Effector CD4-positive, alpha-beta T cell (primary cell): ENCODE results near the gene CEP162.
"Not testable (repeated sequence)": the region's sequence is repeated elsewhere in the genome, so short reads cannot be mapped to it uniquely, and the experiment has no call there.

Experiments used
- DNase-seq: peaks from one replicate; pipeline ENCODE4 v3.0.0-alpha.2; 2020

CEP162 gene

GRCh38 chr6:84223608-84224007, 3.8 kb downstream of the CEP162 start:
- DNase-seq = not testable (repeated sequence)

- no peak for DNase-seq
Observed at GRCh38 chr6:84222426-84222825, 5.0 kb downstream of the CEP162 start.

- no peak for DNase-seq
Observed at GRCh38 chr6:84220809-84221409, 6.5 kb downstream of the CEP162 start.

- no peak for DNase-seq
Observed at GRCh38 chr6:84218091-84218490, 9.4 kb downstream of the CEP162 start.

- no peak for DNase-seq
Observed at GRCh38 chr6:84213217-84213616, 14.2 kb downstream of the CEP162 start.

- no peak for DNase-seq
Observed at GRCh38 chr6:84204011-84204410, 23.4 kb downstream of the CEP162 start.

GRCh38 chr6:84199987-84200386, 27.5 kb downstream of the CEP162 start:
- not testable (repeated sequence) for DNase-seq

GRCh38 chr6:84197708-84198107, 29.7 kb downstream of the CEP162 start:
- DNase-seq = no peak

- no peak for DNase-seq
Observed at GRCh38 chr6:84193114-84193708, 34.2 kb downstream of the CEP162 start.

- no peak for DNase-seq
Observed at GRCh38 chr6:84191802-84192201, 35.6 kb downstream of the CEP162 start.

GRCh38 chr6:84189356-84189755, 38.1 kb downstream of the CEP162 start:
- not testable (repeated sequence) for DNase-seq

- no peak for DNase-seq
Observed at GRCh38 chr6:84183430-84183829, 44.0 kb downstream of the CEP162 start.

- DNase-seq = no peak
Observed at GRCh38 chr6:84182001-84182400, 45.4 kb downstream of the CEP162 start.

- no peak for DNase-seq
Observed at GRCh38 chr6:84177241-84177640, 50.2 kb downstream of the CEP162 start.

GRCh38 chr6:84172574-84172973, 54.9 kb downstream of the CEP162 start:
- no peak for DNase-seq

- DNase-seq = no peak
Observed at GRCh38 chr6:84172080-84172479, 55.4 kb downstream of the CEP162 start.

- no peak for DNase-seq
Observed at GRCh38 chr6:84167457-84167856, 60.0 kb downstream of the CEP162 start.

- DNase-seq = no peak
Observed at GRCh38 chr6:84166395-84166794, 61.0 kb downstream of the CEP162 start.

- DNase-seq = not testable (repeated sequence)
Observed at GRCh38 chr6:84164328-84164727, 63.1 kb downstream of the CEP162 start.

- no peak for DNase-seq
Observed at GRCh38 chr6:84161190-84161589, 66.3 kb downstream of the CEP162 start.

GRCh38 chr6:84156306-84156705, 71.1 kb downstream of the CEP162 start:
- no peak for DNase-seq

- no peak for DNase-seq
Observed at GRCh38 chr6:84151669-84152068, 75.8 kb downstream of the CEP162 start.

GRCh38 chr6:84150705-84151104, 76.7 kb downstream of the CEP162 start:
- DNase-seq = no peak

- no peak for DNase-seq
Observed at GRCh38 chr6:84141521-84141920, 85.9 kb downstream of the CEP162 start.

GRCh38 chr6:84139311-84139710, 88.1 kb downstream of the CEP162 start:
- no peak for DNase-seq
